Erythroblast (primary cell): ENCODE results near the gene NEFH.

Experiments
- GATA1 ChIP-seq: IDR thresholded peaks from 2 replicates; pipeline ENCODE4 v1.6.1; 2011; ENCODE audit warnings: low read depth, mild to moderate bottlenecking, control low read depth, low read length, moderate library complexity
- POLR2A ChIP-seq: IDR thresholded peaks from 2 replicates; pipeline ENCODE4 v1.6.1; 2011; ENCODE audit warnings: mild to moderate bottlenecking, low read length

- TF ChIP-seq POLR2A (no peak), GATA1 (no peak)
Measured at GRCh38 chr22:29499852-29500251, 19.8 kb downstream of the NEFH start.
